Activated CD8-positive, alpha-beta memory T cell treated with anti-CD3 and anti-CD28 coated beads for 48 hours (primary cell): ENCODE measurements around the gene ZNHIT6.

Experiments
- DNase-seq, 3 experiments: peaks; one replicate each; pipeline ENCODE4 v3.0.0-alpha.2; 2020; ENCODE audit warnings: low read depth in 2 of 3, low spot score in 2 of 3

ZNHIT6 gene

DNA sequence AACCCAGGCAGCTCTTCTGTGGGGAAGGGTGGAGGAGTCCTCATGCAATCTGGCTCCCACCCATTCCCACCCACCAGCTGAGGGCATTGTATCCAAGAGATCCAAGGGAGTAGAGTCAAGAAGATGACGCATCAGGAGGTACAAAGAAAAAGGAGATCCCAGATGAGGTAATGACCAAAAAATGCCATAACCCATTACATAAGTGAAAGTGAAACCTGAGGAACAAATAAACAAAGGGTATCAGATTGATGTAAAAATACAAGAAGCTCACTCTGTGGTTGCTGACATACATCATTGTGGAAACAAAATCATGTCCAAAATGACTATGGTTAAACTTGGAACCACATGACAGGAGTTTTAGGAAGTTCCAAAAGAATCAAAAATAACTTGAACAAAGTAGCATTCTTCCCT lies 85.2 kb downstream of the ZNHIT6 start:
- DNase-seq = no peak

DNA sequence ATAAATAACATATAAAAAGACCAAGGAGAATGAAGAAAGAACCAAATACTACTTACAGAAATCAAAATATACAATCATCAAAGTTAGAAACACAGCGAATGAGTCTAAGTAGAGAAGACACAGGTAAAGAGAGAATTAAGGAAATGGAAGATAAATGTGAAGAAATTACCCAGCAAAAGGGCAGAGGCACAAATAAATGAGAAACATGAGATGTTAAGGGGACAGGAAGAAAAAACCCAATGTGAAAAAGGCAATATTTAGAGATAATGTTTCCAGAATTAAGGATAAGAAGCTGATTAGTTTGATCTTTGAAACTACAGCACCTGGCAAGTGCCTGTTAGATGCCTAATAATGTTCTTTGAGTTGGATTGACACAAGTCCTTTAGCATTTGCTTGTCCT lies 86.8 kb downstream of the ZNHIT6 start:
- no peak for DNase-seq

DNA sequence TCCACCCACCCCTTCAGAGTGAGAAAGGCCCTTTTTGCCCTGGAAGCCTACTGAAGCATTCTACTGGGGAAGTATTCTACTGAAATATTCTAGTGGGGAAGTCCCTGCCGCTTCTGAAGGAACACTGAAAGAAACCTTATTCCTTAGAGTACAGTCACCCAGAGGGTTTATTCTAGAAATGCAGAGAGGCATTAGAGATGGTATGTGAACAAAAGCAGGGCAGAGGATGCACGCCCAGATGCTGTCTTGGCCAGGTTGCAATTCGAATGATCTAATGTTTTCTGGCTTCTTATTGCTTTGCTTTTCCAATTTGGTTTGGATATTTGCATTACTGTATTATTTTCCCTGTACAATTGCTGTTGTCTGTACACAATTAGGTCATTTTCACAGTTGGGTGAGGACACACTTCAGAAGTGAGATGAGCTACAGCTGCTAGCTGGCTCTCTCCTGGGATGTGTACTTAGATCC lies 90.6 kb downstream of the ZNHIT6 start:
- DNase-seq = no peak

DNA sequence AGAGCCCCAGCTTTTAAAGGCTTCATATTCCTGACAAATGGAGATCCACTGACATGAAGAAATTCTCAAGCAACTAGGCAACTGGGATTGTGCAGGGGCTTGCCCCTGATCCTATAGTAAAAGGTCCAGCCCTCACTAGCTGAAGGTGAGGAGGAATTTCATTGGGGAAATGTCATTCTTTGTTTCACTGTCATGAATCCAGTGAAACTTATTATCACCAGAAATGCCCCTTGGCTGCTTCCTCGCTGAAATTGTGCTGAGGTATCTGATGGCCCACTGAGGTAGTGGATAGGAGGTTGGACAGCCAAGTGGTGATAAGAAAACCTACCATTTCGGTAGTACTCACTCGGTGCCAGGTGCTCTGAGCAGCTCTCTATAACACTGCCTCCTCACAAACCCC lies 91.5 kb downstream of the ZNHIT6 start:
- DNase-seq = no peak

DNA sequence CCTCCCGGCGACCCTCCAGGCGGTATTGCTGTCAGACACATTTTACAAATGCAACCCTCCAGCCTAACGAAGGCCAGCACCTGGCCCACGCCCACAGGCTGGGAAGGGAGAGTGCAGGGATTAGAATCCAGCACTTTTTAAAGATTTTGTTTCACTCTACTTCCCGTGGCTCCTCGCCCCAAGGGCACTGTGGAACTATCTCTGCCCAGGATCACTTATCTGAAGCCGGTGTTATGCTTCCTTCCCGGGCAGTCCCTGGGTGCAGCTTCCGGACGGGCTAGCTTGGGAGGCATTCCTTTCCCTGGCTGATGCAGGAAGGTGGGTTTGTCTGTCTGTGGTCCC lies 91.9 kb downstream of the ZNHIT6 start:
- DNase-seq = no peak

DNA sequence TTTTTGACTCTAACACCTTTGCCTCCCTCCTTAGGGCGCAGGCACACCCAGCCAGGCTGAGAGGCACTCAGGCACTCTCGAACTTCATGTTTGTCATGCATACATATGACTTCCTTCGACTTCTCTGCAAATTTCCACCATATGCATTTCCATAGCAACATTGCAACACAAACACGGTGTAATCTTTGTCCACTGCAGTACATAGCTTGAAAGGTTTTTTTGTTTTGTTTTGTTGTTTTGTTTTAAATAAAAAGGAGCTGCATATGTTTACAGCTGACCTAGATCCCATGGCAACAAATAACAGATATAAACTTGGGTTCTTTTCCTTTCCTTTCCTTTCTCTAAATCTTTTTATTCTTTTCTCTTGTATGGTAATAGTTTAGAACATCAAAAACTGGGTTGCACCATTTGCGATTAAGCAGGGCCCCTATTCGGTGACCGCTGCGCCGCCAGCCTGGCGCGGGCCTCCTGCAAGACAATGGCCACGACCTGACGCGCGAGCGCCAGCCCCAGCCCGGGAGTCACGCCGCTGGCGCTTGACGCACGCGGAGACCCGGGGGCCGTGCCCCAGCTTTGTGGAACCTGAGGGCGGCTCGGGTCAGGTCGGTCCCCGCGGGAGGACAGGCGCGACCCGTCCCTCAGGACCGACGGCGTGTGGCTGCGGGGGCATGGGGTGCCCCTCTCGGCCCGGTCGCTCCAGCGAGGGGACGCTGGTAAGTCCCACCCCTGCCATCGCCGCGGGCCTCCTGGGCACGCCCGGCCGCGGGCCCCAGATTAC lies 92.5 kb downstream of the ZNHIT6 start:
- no peak for DNase-seq

DNA sequence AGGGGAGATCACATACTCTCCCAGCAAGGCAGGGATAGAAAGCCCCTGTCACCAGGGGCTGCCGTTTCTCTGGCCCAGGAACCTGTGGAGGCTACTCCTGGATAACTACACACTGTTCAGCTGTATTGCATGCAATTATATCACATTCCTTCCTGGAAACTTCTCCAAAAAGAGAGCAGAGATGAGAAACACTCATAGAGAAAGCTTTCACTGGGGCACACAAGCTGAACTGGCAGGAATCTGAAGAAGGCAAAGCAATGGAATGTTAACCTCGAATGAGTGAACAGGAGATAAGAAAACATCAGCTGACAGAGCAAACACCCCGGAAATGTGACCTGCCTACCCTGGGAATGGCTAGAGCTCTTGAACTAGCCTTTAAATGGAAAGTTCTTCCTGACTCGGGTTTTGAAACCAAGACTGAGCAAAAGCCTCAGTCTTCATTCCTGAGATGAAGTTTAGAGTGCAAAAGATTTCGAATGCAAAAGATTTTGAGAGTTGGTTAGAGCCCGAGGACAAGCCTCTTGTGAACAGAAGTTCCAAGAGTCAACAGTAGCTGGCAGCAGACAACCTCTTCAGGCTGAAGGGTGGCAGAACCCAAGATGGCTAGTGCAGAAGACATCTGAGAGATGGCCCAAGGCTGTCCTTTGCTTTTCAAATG lies 95.4 kb downstream of the ZNHIT6 start:
- no peak for DNase-seq

DNA sequence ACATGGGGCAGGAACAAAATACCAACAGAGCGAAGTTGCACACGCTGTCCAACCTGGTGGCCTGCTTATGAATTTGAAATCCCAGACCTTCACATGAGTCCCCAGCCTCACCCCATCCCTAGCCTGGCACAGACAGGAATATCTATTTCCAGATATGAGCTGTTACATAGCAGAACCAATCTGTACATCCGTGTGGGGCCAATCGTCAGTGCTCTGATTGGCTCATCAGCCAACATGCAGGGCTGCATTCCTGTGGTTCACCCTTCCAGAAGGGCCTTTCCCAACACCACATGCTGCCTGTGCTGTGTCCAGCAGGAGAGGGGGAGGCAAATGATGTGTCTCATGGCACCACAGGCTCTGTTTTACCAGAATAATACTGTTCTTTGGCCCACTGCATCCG lies 96.4 kb downstream of the ZNHIT6 start:
- DNase-seq = no peak

DNA sequence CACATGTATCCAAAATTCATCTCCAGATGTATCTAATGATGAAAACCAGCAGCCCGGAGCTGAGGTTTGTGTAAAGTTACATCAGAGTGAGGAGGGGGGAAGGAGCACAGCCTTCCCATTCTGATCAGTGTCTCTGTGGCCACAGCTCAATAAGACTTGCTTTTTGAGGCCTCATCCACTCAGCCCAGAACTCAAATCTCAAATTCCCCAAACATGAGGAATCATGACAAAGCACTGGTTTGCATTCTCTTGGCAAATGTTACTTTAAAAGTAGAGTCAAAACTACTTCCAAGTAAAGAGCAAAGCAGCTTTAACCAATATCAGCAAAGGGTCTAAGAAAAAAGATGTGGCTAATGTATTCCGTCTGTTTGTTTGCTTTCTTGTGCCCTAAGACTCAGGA lies 96.8 kb downstream of the ZNHIT6 start:
- no peak for DNase-seq

DNA sequence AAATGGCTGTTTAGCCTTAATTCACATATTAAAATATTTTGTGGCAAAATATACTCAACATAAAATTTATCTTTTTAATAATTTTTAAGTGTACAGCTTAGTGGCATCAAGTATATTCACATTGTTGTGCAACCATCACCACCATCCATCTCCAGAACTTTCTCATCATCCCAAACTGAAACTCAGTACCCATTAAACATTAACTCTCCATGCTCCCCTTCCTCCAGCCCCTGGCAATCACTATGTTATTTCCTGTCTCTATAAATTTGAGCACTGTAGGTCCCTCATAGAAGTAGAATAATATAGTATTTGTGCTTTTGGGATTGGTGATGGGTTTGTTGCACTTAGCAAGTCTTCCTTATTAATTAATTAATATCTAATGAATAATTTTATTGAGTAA lies 98.3 kb downstream of the ZNHIT6 start:
- no peak for DNase-seq

DNA sequence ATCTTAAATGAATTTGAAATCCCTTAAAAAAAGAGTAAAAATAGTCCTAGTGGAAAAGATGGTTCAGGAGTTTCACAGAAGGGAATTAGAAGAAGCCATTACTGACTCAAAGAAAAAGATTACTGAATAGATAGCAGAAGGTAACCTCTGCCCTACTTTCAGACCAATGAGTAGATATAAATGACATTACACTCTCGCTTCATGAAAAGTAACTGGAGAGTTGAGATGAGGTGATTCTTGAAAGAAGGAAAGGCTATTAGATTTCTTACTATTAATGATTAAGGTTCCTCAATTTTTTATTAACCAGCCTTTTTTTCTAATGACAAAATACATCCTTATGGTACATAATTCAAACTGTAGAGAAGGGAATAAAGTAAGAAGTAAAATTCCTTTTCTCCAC lies 99.4 kb downstream of the ZNHIT6 start:
- no peak for DNase-seq

DNA sequence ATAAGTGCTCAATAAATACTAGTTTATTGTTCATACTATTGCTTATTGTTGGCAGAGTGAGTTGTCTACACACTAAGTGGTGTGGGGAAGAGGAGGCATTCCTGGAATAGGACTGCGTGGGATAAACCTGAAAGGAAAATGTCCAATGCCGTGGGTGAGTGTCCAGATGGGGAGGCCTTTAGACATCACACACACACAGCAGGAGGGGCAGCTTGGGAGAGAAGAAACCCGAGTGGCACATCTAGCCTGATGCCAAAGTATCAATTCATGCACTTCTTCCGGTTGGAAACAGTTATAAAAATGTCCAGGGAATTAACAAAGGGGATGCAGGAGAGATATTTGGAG lies 100.3 kb downstream of the ZNHIT6 start:
- DNase-seq = no peak

DNA sequence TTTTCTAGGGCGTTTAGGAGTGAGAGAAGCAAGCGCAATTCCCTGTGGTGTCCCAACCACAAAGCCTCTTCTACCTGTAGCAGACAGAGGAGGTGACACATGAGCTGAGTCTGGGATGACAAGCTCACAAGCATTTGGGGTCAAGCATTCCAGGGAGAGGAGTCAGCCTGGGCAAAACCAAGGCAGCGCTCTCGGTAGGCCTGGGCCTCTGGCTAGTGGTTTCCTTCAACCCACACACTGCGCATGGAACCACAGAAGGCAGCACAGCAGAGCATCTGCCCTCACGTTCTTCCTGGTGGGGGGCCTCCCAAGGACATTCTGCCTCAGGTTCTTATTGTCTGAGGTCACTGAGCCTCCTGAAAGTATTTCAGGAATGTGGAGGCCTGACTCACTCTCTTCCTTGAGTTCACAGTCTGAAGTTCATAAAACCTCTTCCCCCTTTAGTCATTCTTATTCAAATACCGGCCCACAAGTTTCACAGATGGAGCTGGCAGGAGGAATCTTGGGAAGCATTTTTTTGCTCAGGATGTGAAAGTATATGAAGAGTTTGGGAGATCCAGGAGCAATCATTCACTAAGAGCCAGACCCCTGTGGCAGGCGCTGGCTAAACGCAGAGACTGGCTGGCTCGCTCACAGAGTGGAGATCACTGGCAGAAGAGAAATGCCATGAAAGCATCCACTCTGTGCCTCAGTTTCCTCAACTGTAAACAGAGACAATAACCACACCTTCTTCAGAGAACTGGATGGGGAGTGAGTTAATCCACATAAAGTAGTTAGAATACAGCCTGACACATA lies 100.9 kb downstream of the ZNHIT6 start:
- DNase-seq = no peak

DNA sequence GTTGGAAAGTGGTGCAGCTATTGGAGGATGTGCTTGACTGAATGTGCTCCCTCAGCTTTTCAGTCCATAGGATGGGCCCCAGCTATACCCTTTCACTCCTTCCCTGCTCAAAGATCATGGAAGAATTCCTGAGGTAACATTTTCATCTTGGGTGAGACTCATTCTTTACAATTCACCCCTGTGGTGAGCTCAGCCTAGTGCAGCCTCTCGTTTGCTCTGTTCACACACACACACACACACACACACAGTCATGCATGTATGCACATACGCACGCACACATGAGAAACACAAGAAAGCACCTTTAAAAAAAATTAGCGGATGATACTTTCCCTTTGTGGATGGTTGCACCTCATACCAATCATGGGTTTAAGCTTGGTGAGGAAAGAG lies 101.8 kb downstream of the ZNHIT6 start:
- no peak for DNase-seq

DNA sequence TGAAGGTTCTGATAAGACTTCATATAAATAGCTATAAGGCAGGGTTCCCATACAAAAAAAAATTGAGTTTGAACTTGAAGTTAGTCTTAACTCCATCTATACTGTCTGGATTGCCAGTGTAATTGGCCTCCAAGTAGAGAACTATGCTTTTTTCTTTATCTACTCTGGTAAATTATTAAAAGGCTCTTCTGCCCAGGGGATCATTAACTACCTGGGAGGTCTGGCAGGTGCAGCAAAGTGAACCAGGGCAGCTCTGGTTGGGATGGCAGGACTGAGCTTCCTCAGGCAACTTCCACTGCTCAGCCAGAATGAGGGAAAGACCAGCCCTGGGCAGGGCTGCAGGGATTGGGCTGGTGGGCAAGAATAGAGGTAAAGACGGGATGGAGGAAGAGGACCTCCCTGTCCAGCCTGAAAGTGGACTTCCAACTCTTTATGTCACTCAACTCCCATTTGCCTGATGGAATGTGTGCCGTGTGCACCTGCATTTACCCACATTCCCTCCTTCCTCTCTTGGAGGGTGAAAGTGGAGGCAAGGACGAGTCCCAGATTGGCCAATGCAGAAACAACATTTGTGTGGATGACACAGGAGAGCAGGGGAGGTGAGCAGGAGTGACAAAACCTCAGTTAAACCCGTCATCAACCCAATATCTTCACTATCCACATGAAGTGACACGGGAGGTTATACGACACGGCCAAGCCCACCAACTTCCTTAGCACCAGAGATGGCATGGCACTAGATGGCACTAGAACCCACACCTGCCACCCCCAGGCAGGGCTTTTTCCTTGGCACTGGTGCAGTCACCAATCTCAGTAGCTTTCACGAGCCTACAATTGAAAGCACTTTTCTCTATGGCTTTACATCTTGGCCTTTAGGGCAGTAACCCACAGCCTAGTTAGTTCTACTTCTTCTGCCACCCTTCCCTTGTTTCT lies 102.5 kb downstream of the ZNHIT6 start:
- no peak for DNase-seq

DNA sequence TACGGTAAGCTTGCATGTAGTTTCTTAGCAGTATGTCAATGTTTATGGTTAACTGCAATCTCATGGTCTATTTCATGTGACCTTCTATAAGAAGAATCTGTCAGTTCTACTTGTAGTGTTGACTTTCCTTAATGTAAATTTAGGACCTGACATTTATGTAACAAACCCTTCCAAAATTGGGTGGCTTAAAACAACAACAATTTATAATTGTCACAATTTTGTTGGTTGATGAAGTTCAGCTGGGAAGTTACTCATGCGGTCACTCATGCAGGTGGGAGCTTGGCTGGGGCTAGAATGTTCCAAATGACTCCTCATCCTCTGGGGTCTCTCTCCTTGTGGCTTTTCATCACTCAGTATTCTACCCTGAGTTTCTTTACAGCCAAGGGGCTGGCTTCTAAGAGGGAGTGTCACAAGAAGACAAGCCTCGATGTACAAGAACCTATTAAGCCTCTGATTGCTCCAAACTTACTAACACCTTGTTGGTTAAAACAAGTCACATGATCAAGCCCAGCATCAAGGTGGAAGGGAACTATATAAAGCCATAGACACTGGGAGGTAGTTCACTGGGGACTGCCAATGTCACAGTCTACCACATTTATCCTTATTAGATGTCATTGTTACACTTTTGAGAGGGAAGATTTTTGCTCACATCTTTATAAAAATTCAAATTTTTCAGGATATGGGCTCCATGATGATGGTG lies 103.8 kb downstream of the ZNHIT6 start:
- DNase-seq = no peak

DNA sequence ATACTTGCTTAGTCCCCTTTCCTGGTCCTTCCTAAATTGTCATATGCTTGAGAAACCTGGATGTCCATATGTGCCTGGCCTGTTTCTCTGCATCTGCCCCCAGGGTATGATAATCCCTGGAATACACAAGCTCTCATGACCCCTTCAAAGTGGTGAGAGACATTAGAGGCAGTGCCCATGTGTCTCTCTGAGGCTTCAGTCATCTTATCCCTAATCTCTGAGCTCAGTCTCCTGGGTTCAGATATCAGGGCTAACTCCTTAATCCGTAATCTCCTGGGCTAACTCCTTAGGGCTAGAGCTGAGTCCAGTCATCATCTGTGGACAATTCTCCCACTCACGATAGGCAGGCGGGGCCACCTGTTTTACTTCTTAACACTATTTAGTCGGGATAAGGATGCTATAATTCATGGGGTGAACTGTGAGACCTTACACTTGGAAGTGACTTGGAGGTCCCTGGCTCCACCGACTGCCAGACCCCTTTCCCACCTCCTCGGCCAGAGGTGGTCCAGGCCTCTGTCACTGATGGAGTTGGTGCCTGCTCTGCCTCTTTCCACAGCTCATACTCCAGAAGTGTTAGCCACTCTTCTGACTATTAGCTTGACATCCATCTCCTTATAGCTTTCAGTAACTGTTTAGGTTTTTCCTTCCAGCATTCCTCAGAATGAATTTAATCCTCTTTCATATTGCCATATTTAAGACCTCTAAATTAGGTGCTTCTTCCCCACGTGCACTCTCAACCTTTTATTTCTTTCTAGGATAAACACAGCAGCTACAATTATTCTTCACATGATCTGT lies 105.0 kb downstream of the ZNHIT6 start:
- no peak for DNase-seq

DNA sequence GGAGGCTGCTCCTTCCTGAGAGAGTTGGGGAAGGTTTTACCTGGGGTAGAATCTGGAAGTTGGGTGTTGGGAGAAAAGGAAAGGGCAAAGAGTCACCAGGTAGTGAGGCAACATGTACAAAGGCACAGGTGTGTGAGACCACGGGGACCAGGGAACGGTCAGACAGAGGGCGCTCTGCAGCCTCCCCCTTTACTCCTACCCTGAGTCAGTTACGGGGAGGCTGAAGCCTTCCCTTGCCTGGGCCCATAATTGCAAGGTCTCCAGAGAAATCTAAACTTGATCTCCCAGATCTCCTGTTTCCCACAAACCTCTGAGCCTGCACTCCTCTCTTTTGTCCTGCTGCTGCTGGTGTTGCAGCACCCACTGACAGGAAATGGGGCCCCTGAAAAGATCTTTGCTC lies 105.7 kb downstream of the ZNHIT6 start:
- no peak for DNase-seq

DNA sequence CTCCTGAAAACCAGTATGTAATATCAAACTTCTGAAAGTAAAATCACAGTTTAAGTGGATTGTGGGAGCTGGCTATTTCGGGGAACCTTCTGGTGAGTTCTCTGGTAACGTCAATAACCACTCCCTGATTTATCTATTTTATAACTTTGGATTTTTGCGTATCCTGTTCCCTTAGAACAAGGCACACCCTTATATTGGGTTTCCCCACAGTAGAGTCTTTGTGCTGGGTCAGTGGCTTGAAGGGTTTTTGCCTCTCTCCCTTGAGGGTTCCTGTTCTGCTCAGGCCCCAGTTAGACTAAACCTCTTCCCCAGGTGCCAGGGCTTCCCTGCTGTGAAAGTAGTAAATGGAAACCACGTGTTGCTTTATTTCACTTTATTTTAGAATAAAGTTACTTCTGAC lies 106.3 kb downstream of the ZNHIT6 start:
- no peak for DNase-seq

DNA sequence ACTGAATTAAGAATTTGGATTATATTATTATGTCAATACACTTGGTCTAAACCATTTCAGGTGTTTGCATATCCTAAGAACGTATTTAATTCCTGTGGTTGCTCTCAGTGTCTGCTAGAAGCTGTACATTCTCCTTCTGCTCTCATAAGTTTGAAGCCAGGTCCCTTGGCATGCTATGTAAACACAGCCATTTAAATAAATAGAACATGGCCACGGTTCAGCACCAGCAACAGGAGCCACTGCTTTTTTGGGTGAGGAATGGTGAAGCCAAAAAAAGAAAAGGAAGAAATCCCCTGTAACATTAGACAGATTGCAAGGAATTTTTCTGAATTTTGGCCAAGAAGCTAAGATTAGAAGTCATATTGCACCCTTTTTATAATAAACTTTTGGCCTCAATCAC lies 108.6 kb downstream of the ZNHIT6 start:
- DNase-seq = no peak
